ENCODE data around the gene FNDC3B.

DNA sequence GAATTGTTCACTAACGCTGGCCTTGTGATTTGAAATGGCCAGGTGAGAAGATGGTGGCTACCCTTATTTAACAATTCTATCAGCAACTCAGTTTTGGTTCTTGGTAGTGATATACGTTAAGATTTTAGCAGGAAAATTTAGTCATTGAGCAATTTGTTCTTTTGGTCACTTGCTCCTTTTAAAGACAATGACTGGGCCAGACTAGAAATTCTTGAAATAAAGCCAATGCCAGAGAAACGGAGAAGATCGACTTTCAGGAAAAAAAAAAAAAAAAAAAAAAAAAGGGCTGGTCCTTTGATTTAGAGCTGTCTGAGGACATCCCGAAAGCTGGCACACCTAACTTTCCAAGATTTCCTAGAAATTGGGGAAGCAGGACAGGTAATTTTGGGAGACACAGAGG lies 178.5 kb downstream of the FNDC3B start:
- TF ChIP-seq PHF8 (IDR thresholded peaks at IDR 0.05; ENCODE audit: borderline replicate concordance, low read depth), result no peak
- TF ChIP-seq, protein P1, sequence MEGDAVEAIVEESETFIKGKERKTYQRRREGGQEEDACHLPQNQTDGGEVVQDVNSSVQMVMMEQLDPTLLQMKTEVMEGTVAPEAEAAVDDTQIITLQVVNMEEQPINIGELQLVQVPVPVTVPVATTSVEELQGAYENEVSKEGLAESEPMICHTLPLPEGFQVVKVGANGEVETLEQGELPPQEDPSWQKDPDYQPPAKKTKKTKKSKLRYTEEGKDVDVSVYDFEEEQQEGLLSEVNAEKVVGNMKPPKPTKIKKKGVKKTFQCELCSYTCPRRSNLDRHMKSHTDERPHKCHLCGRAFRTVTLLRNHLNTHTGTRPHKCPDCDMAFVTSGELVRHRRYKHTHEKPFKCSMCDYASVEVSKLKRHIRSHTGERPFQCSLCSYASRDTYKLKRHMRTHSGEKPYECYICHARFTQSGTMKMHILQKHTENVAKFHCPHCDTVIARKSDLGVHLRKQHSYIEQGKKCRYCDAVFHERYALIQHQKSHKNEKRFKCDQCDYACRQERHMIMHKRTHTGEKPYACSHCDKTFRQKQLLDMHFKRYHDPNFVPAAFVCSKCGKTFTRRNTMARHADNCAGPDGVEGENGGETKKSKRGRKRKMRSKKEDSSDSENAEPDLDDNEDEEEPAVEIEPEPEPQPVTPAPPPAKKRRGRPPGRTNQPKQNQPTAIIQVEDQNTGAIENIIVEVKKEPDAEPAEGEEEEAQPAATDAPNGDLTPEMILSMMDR (IDR thresholded peaks at IDR 0.05), result no peak

Measured in A549 (cell line).